Ishikawa (cell line): ENCODE results near the gene ARHGAP26.

Experiments used
- CEBPB ChIP-seq: IDR thresholded peaks from 2 replicates; pipeline ENCODE4 v1.6.1; 2012
- EGR1 ChIP-seq: IDR thresholded peaks from 2 replicates; pipeline ENCODE4 v1.6.1; 2012
- EP300 ChIP-seq: IDR thresholded peaks from 2 replicates; pipeline ENCODE4 v1.6.1; 2012; ENCODE audit warnings: borderline replicate concordance
- FOXM1 ChIP-seq: IDR thresholded peaks from 2 replicates; pipeline ENCODE4 v1.6.1; 2012; ENCODE audit warnings: low read depth, borderline replicate concordance
- NFIC ChIP-seq: IDR thresholded peaks from 2 replicates; pipeline ENCODE4 v1.6.1; 2012
- RAD21 ChIP-seq: IDR thresholded peaks from 2 replicates; pipeline ENCODE4 v1.6.1; 2012; ENCODE audit warnings: low read depth
- TAF1 ChIP-seq: IDR thresholded peaks from 2 replicates; pipeline ENCODE4 v1.6.1; 2012; ENCODE audit warnings: low read depth, mild to moderate bottlenecking
- TCF12 ChIP-seq: IDR thresholded peaks from 2 replicates; pipeline ENCODE4 v1.6.1; 2012; ENCODE audit warnings: low read depth
- YY1 ChIP-seq: IDR thresholded peaks from 2 replicates; pipeline ENCODE4 v1.6.1; 2012; ENCODE audit warnings: low read depth
- TF ChIP-seq, protein P1 (sequence below): IDR thresholded peaks from 2 replicates; pipeline ENCODE4 v1.6.1; 2012; ENCODE audit warnings: low read depth, mild to moderate bottlenecking
- TF ChIP-seq, protein P2 (sequence below): IDR thresholded peaks from 2 replicates; pipeline ENCODE4 v1.6.1; 2012

DNA sequence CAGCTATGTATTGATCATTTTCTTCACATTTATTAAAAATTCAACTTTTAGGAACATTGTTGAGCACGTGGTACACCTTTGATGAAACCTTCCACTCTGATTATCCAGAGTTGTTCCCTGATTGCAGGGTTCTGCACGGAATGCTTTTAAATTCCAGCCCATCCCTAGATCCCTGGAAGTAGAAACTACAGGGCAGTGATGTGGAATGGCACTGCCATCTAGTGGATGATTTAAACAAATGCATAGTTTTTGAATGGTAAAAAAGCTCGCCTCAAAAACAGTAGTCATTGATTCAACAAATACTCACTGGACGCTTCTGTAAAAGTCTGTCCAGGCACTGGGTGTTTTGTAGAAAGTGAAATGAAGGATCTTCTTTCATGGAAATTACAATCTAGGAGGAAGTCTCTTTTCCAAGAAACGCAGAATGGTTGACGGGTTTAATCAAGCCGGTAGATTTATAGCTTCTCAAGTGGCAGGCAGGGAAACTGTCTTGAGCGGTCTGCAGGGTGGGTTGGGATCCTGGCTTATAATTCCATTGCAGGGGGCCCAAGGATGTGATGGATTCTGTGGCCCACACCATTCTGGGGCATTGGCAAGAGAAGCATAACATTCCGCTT is 118.4 kb downstream of the ARHGAP26 start:
- TF ChIP-seq TAF1 (no peak), RAD21 (peak; percentile 83), YY1 (no peak), NFIC (no peak), CEBPB (no peak), EP300 (no peak), FOXM1 (no peak), EGR1 (no peak), TCF12 (no peak)
- TF ChIP-seq, protein P1, sequence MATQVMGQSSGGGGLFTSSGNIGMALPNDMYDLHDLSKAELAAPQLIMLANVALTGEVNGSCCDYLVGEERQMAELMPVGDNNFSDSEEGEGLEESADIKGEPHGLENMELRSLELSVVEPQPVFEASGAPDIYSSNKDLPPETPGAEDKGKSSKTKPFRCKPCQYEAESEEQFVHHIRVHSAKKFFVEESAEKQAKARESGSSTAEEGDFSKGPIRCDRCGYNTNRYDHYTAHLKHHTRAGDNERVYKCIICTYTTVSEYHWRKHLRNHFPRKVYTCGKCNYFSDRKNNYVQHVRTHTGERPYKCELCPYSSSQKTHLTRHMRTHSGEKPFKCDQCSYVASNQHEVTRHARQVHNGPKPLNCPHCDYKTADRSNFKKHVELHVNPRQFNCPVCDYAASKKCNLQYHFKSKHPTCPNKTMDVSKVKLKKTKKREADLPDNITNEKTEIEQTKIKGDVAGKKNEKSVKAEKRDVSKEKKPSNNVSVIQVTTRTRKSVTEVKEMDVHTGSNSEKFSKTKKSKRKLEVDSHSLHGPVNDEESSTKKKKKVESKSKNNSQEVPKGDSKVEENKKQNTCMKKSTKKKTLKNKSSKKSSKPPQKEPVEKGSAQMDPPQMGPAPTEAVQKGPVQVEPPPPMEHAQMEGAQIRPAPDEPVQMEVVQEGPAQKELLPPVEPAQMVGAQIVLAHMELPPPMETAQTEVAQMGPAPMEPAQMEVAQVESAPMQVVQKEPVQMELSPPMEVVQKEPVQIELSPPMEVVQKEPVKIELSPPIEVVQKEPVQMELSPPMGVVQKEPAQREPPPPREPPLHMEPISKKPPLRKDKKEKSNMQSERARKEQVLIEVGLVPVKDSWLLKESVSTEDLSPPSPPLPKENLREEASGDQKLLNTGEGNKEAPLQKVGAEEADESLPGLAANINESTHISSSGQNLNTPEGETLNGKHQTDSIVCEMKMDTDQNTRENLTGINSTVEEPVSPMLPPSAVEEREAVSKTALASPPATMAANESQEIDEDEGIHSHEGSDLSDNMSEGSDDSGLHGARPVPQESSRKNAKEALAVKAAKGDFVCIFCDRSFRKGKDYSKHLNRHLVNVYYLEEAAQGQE = no peak
- TF ChIP-seq, protein P2, sequence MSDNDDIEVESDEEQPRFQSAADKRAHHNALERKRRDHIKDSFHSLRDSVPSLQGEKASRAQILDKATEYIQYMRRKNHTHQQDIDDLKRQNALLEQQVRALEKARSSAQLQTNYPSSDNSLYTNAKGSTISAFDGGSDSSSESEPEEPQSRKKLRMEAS = no peak
